Measurements from ENCODE around the gene PAGE2.
A peak's percentile ranks its signal among the peaks of the same experiment; 100 is the strongest.

The PAGE2 gene

DNA sequence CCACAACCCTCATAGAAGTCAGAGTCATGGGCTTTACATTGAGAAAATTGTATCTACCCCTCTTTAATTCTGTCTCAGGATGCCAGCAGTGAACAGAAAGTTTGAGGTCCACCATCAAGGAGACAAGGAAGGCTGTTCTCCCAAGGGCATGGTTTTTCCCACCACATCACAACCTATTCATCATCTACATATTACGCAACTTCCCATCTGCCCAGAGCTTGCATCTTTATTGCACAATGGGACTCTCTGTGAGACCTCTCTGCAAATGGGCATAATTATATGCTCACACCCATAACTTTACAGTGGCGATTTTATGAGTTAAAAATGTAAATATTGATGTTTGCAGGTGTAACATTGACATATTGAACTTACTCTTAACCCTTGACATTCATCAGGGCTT is 38.9 kb downstream of the PAGE2 start:
- no peak for DNase-seq

DNA sequence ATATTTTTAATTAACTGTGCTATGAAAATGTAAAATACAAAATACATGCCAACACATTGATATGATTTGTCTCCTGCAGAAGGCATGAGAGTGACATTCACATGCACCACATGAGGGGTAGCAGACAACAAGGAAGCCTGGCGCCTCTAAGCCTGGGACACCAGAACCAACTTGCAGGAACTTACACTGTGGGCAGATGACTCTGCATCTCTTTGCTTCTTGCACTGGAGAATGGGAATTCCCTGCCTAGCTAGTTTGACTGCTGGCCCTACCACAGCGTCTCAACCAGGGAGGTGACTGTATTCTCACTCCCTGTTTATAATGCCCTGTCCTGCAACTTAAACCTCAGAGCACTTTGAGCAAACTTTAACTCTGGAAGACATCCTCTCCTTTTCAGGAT is 40.5 kb downstream of the PAGE2 start:
- DNase-seq: no peak

DNA sequence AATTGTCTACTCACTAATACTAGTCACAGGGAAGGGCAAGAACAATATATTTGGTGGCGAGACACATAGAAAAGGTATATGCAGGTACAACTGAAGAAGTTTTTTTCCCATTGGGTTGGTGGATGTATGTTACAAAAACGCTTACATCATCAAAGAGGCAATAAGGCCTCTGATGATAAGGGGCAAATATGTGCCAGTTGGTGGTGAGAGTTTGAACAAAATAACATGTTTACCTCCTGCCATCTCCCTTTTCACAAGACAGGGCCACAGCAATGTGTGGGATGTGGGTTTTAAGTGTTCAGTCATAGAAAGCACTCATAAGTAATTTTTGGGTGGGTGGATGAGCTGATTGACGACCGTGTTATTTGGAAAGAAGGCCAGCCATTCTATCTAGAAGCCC is 41.7 kb downstream of the PAGE2 start:
- DNase-seq: no peak

DNA sequence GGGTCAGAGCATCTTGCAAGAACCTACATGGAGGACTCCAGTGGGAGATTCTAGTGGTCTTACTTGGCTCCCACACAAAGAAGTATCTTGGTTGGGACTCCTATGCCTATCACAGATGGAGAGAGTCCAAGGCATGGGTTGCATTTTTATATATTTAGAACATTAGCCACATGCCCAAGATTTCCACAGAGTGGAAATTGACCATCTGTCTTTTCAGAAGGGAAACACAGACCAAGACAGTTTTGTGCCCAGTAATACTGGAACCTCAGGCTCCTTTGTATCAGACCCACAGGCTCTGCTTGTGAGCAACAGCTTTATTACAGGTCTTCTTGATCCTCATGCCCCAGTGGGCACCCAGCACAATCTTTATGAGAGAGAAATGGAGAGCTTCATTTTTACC is 43.6 kb downstream of the PAGE2 start:
- DNase-seq: no peak

DNA sequence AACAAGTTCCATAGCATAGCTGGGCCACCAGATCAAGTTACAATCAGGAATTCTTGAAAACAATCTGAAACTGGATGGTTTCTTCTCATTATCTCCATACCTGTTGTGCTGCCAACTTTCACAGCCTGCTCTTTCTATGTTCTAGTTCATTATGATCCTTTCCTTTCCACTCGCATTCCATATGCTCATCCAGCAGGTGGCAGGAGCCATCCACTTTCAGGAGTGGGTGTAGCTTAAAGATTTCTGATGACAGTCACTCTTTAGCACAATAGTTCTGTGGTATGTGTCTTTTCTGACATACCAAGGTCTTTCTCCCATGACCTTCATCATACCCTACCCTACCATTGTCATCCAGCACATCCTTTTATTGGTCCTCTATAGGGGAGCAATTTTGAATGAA is 46.4 kb downstream of the PAGE2 start:
- DNase-seq: peak; percentile 76

DNA sequence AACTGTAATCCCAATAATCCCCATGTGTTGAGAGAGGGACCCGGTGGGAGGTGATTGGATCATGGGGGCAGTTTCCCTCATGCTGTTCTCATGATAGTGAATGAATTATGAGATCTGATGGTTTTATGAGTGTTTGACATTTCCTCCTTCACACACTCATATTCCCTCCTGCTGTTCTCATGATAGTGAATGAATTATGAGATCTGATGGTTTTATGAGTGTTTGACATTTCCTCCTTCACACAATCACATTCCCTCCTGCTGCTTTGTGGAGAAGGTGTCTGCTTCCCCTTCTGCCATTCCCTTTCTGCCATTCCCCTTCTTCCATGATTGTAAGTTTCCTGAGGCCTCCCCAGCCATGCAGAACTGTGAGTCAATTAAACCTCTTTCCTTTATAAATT is 52.0 kb downstream of the PAGE2 start:
- peak; percentile 5 for DNase-seq

All from DMS53 (cell line).